CD4-positive, alpha-beta T cell (primary cell): ENCODE data around the gene ANO9. TPM values are rescaled to one million over a fixed set of nuclear protein-coding genes. Genes with fewer than 3 reads are reported as not detected.
A peak's percentile ranks its signal among the peaks of the same experiment; 100 is the strongest.

Source experiments
- ATAC-seq: fragments of 200-7000 bp; cut with Tn5 transposase; one replicate; pipeline ENCODE4 v1.10.0; 2022; ENCODE audit warnings: mild to moderate bottlenecking; ENCODE audit not compliant: poor library complexity
- CTCF ChIA-PET: fragments of 350-600 bp; sonication (Branson Sonifier 250); formaldehyde crosslinking; loops from one replicate; lab custom pipeline; 2021; ENCODE audit warnings: antibody characterized with exemption, inconsistent platforms; lab: Charles Lee
- POLR2A ChIA-PET: fragments of 350-600 bp; sonication (Branson Sonifier 250); formaldehyde crosslinking; loops from one replicate; lab custom pipeline; 2021; ENCODE audit warnings: antibody characterized with exemption, inconsistent platforms; lab: Charles Lee
- DNase-seq, 14 experiments: peaks; one replicate each; pipeline ENCODE4 v3.0.0-alpha.2; 2013 to 2020; ENCODE audit warnings: mixed read lengths in 2 of 14
- H3K27ac ChIP-seq, 2 donors: one replicate each; pipeline versions ENCODE4 v1.5.1 to v1.7.0; 2013; ENCODE audit warnings: low read length in 2 of 2, low read depth in 1 of 2, mild to moderate bottlenecking in 1 of 2
- H3K27me3 ChIP-seq, 2 experiments: 1 replicate in 1 of 2; 2 replicates in 1 of 2; pipeline versions ENCODE4 v1.6.1 to v1.7.0; 2013; ENCODE audit warnings: low read length in 2 of 2, control low read depth in 1 of 2, mild to moderate bottlenecking in 1 of 2, moderate library complexity in 1 of 2; ENCODE audit not compliant: insufficient read depth in 2 of 2, control insufficient read depth in 1 of 2
- H3K36me3 ChIP-seq: one replicate; pipeline ENCODE4 v1.6.1; 2013; ENCODE audit warnings: low read length, control low read depth; ENCODE audit not compliant: insufficient read depth
- H3K4me1 ChIP-seq: one replicate; pipeline ENCODE4 v1.6.1; 2013; ENCODE audit warnings: low read length, control low read depth; ENCODE audit not compliant: insufficient read depth
- H3K4me3 ChIP-seq: one replicate; pipeline ENCODE4 v1.5.1; 2013; ENCODE audit warnings: mild to moderate bottlenecking, low read length, moderate library complexity
- H3K9me3 ChIP-seq, 2 experiments: 1 replicate in 1 of 2; 2 replicates in 1 of 2; pipeline versions ENCODE4 v1.6.1 to v1.7.0; 2013; ENCODE audit warnings: low read length in 2 of 2, mild to moderate bottlenecking in 2 of 2, control low read depth in 1 of 2, moderate library complexity in 1 of 2; ENCODE audit not compliant: control insufficient read depth in 1 of 2, insufficient read depth in 1 of 2
- H3K27ac Mint-ChIP-seq: one replicate; pipeline ENCODE4 v1.8.0; 2020; ENCODE audit warnings: mixed read lengths
- H3K27me3 Mint-ChIP-seq: one replicate; pipeline ENCODE4 v1.8.0; 2021; ENCODE audit warnings: mixed read lengths
- H3K36me3 Mint-ChIP-seq: one replicate; pipeline ENCODE4 v1.8.0; 2021; ENCODE audit warnings: low read depth, mixed read lengths
- H3K4me1 Mint-ChIP-seq: one replicate; pipeline ENCODE4 v1.8.0; 2021; ENCODE audit warnings: low read depth, mixed read lengths
- H3K4me3 Mint-ChIP-seq: one replicate; pipeline ENCODE4 v1.8.0; 2020; ENCODE audit warnings: mild to moderate bottlenecking, mixed read lengths
- H3K9me3 Mint-ChIP-seq: one replicate; pipeline ENCODE4 v1.8.0; 2020; ENCODE audit warnings: mixed read lengths
- CTCF ChIP-seq: fragments of 200-600 bp; IDR thresholded peaks from one replicate; pipeline ENCODE4 v1.8.0; 2022; ENCODE audit warnings: antibody characterized with exemption, mild to moderate bottlenecking
- intact Hi-C, 2 experiments: fragments of 100-400 bp; cut with DNase I in 1 of 2; cut with micrococcal nuclease in 1 of 2; formaldehyde crosslinking; loops; one replicate each; pipeline versions ENCODE4 v1.15.1 to v1.9.0; 2023 to 2025; cut with DNase I, micrococcal nuclease
- total RNA-seq, 174 experiments: library from RNA in 2 of 174; stranded (reverse) in 2 of 174; gene quantifications; one replicate each; pipeline ENCODE4 v1.2.3 and lab custom pipeline; 2021 to 2026

The ANO9 gene
- total RNA-seq, 2 experiments from 2014 or later = 109 to 114 TPM

- DNase-seq = peak in 3 of 14 experiments; percentile 32 to 59 (median 52)
- intact Hi-C loops = loop anchor here in 1 of 2 experiments (2.0 kb wide), 1 partner anchor 146 kb away; no protein-coding TSS in a partner anchor
These were observed 45.3 kb downstream of the ANO9 start for GRCh38 chr11:396511-396947.

GRCh38 chr11:395866-396265 is 45.9 kb downstream of the ANO9 start:
- no peak for DNase-seq
- intact Hi-C loops = loop anchor here in 1 of 2 experiments (2.0 kb wide), 1 partner anchor 145 kb away; no protein-coding TSS in a partner anchor

More at GRCh38 chr11:396511-396947, 45.3 kb downstream of the ANO9 start:
- no peaks in the 10 kb centered on the region for H3K9me3 Mint-ChIP-seq
- ChIA-PET POLR2A (interaction anchor here (1.1 to 2.1 kb wide), 4 partner anchors 10 to 190 kb away, joined by 5 to 19 read pairs (median 6); partner anchors contain the start of genes BET1L and RIC8A), CTCF (interaction anchor here (1.5 to 2.3 kb wide), 5 partner anchors 9 to 146 kb away, joined by 3 to 9 read pairs (median 5); no protein-coding TSS in a partner anchor)
- peaks cover 16% of the 10 kb centered on the region for H3K27me3 Mint-ChIP-seq
- H3K4me1 ChIP-seq = peaks cover 24% of the 10 kb centered on the region
- no peak for TF ChIP-seq CTCF
- H3K27ac Mint-ChIP-seq = no peak overlapping the region
- no peaks in the 10 kb centered on the region for H3K36me3 Mint-ChIP-seq
- peaks cover 0 to 7% of the 10 kb centered on the region in 2 experiments for H3K9me3 ChIP-seq
- ATAC-seq = peak; percentile 49
- no peak overlapping the region for H3K4me3 Mint-ChIP-seq
- no peak overlapping the region for H3K27ac ChIP-seq
- no peaks in the 10 kb centered on the region for H3K27me3 ChIP-seq
- H3K4me3 ChIP-seq = peak overlapping the region; percentile 47
- H3K4me1 Mint-ChIP-seq = peaks cover 5% of the 10 kb centered on the region
- H3K36me3 ChIP-seq = no peaks in the 10 kb centered on the region

More at GRCh38 chr11:395866-396265, 45.9 kb downstream of the ANO9 start:
- Histone ChIP-seq H3K4me3 (no peak overlapping the region), H3K27ac (no peak overlapping the region), H3K36me3 (no peaks in the 10 kb centered on the region), H3K27me3 (no peaks in the 10 kb centered on the region), H3K9me3 (peaks cover 0 to 7% of the 10 kb centered on the region in 2 experiments), H3K4me1 (peaks cover 24% of the 10 kb centered on the region)
- ATAC-seq = no peak
- peaks cover 16% of the 10 kb centered on the region for H3K27me3 Mint-ChIP-seq
- no peaks in the 10 kb centered on the region for H3K36me3 Mint-ChIP-seq
- H3K4me1 Mint-ChIP-seq = peaks cover 5% of the 10 kb centered on the region
- H3K27ac Mint-ChIP-seq = no peak overlapping the region
- CTCF ChIA-PET = interaction anchor here (1.5 to 2.3 kb wide), 5 partner anchors 10 to 145 kb away, joined by 3 to 9 read pairs (median 5); no protein-coding TSS in a partner anchor
- no peaks in the 10 kb centered on the region for H3K9me3 Mint-ChIP-seq
- TF ChIP-seq CTCF = no peak
- no peak overlapping the region for H3K4me3 Mint-ChIP-seq
- POLR2A ChIA-PET = interaction anchor here (1.3 to 2.1 kb wide), 2 partner anchors 11 to 128 kb away, joined by 6 to 19 read pairs; no protein-coding TSS in a partner anchor
